Mucosa of descending colon (tissue), 3 donors: ENCODE data around the gene SFRP4. TPM values are rescaled to one million over a fixed set of nuclear protein-coding genes. Genes with fewer than 3 reads are reported as not detected.
A peak's percentile ranks its signal among the peaks of the same experiment; 100 is the strongest.

Experiments
- ATAC-seq: fragments of 200-7000 bp; cut with Tn5 transposase; one replicate; pipeline ENCODE4 v1.9.1; 2020; ENCODE audit warnings: mild to moderate bottlenecking, moderate library complexity
- DNase-seq, 3 donors: peaks; one replicate each; pipeline ENCODE4 v3.0.0-alpha.2; 2020
- H3K36me3 ChIP-seq: fragments of 200-600 bp; one replicate; pipeline ENCODE4 v1.8.0; 2021; ENCODE audit warnings: low read depth, mild to moderate bottlenecking
- H3K4me1 ChIP-seq: fragments of 200-600 bp; one replicate; pipeline ENCODE4 v1.8.0; 2021; ENCODE audit warnings: low read depth, mild to moderate bottlenecking
- H3K4me3 ChIP-seq: fragments of 200-600 bp; one replicate; pipeline ENCODE4 v1.8.0; 2021; ENCODE audit warnings: mild to moderate bottlenecking
- H3K9me3 ChIP-seq: fragments of 200-600 bp; one replicate; pipeline ENCODE4 v1.8.0; 2021; ENCODE audit warnings: mild to moderate bottlenecking
- CTCF ChIP-seq: fragments of 200-600 bp; IDR thresholded peaks from one replicate; pipeline ENCODE4 v1.8.0; 2022; ENCODE audit warnings: antibody characterized with exemption, mild to moderate bottlenecking
- intact Hi-C, 2 donors: fragments of 100-400 bp; cut with DNase I in 1 of 2; cut with micrococcal nuclease in 1 of 2; formaldehyde crosslinking; loops; one replicate each; pipeline versions ENCODE4 v1.11.0 to v1.11.1; 2022; cut with DNase I, micrococcal nuclease
- total RNA-seq, 3 donors: library from RNA; stranded (reverse); fragmentation: NEBNext Ultra II Directional in 2 of 3; extraction: Animal tissue kit (Norgen Biotek cat#: 25700) in 2 of 3; gene quantifications; one replicate each; pipeline versions ENCODE4 v1.2.1 to v1.2.4, GENCODE V29; 2021 to 2023
- donor health status: DM: no; HTN: no; CAD: no; lungs with moderate emphysema.
- donor health status: DM: no; HTN: no; CAD: no.
- donor health status: DM: no; HTN: yes; CAD: no.

SFRP4 gene
- total RNA-seq, 3 donors from 2014 or later: 0.19 to 1.5 (median 0.29) TPM

- no peak for TF ChIP-seq CTCF
- no peaks in the 10 kb centered on the region for H3K36me3 ChIP-seq
- no peaks in the 10 kb centered on the region for H3K9me3 ChIP-seq
- intact Hi-C loops: no loop called here
- H3K4me3 ChIP-seq: no peak overlapping the region
- DNase-seq (peak in 1 of 3 donors; percentile 9), ATAC-seq (no peak)
- H3K4me1 ChIP-seq: no peaks in the 10 kb centered on the region
Observed at GRCh38 chr7:37901236-37901827, 15.3 kb downstream of the SFRP4 start.

GRCh38 chr7:37899712-37900247, 16.8 kb downstream of the SFRP4 start:
- H3K4me3 ChIP-seq: no peak overlapping the region
- no peaks in the 10 kb centered on the region for H3K4me1 ChIP-seq
- no peaks in the 10 kb centered on the region for H3K36me3 ChIP-seq
- no peak for DNase-seq
- intact Hi-C loops: no loop called here
- no peak for TF ChIP-seq CTCF
- ATAC-seq: no peak
- no peaks in the 10 kb centered on the region for H3K9me3 ChIP-seq

- ATAC-seq: no peak
- intact Hi-C loops: no loop called here
- Histone ChIP-seq H3K36me3 (no peaks in the 10 kb centered on the region), H3K4me1 (no peaks in the 10 kb centered on the region), H3K9me3 (no peaks in the 10 kb centered on the region), H3K4me3 (no peak overlapping the region)
- TF ChIP-seq CTCF: no peak
- no peak for DNase-seq
Observed at GRCh38 chr7:37894671-37895070, 21.9 kb downstream of the SFRP4 start.

- TF ChIP-seq CTCF: no peak
- ATAC-seq: no peak
- intact Hi-C loops: no loop called here
- no peaks in the 10 kb centered on the region for H3K4me1 ChIP-seq
- H3K9me3 ChIP-seq: no peaks in the 10 kb centered on the region
- H3K4me3 ChIP-seq: no peak overlapping the region
- no peak for DNase-seq
- H3K36me3 ChIP-seq: no peaks in the 10 kb centered on the region
Observed at GRCh38 chr7:37893359-37893758, 23.3 kb downstream of the SFRP4 start.

GRCh38 chr7:37882086-37882485, 34.5 kb downstream of the SFRP4 start:
- ATAC-seq: no peak
- Histone ChIP-seq H3K36me3 (no peaks in the 10 kb centered on the region), H3K4me1 (no peaks in the 10 kb centered on the region), H3K9me3 (no peaks in the 10 kb centered on the region), H3K4me3 (no peak overlapping the region)
- no peak for TF ChIP-seq CTCF
- DNase-seq: no peak
- intact Hi-C loops: no loop called here

Other genes starting within 250 kb of the SFRP4 start
- 1 to 10 TPM in 1 of 3 donors, under 1 TPM in 1, not detected in 1; 0.94 to 1.0 TPM for gene GPR141, start 233.1 kb downstream of the SFRP4 start, total RNA-seq
- gene NME8, start 68.2 kb downstream of the SFRP4 start, total RNA-seq: not detected
- 10 to 100 TPM in 2 of 3 donors, 1 to 10 TPM in 1; 9.6 to 25.8 (median 13.6) TPM for gene EPDR1, start 3.8 kb upstream of the SFRP4 start, total RNA-seq